SK-N-SH (cell line): Measurements from ENCODE around the gene PCDHA12. TPM values are rescaled to one million over a fixed set of nuclear protein-coding genes. Genes with fewer than 3 reads are reported as not detected.

ENCODE experiments used
- CTCF ChIA-PET: fragments of 300-600, 350-600 bp; formaldehyde crosslinking; extraction: SDS; loops from one replicate; lab custom pipeline; 2021; lab: Yijun Ruan, JAX
- POLR2A ChIA-PET: fragments of 350-600 bp; sonication (Branson Sonifier 250); formaldehyde crosslinking; extraction: SDS; loops from one replicate; lab custom pipeline; 2020; ENCODE audit warnings: antibody characterized with exemption, inconsistent platforms; lab: Yijun Ruan, JAX
- DNase-seq: peaks from one replicate; pipeline ENCODE4 v3.0.0; 2012
- H2AFZ ChIP-seq: fragments of 200-600 bp; sonication (generic); 2 replicates; pipeline ENCODE4 v1.8.1; 2016; ENCODE audit warnings: antibody characterized with exemption, mild to moderate bottlenecking, low read depth
- H3F3A ChIP-seq: fragments of 200-600 bp; sonication (generic); replicated peaks from 2 replicates; pipeline ENCODE3; 2016; ENCODE audit warnings: antibody characterized with exemption, mild to moderate bottlenecking; ENCODE audit not compliant: insufficient read depth
- H3K27ac ChIP-seq, 2 experiments: fragments of 200-500 bp in 1 of 2; fragments of 200-600 bp in 1 of 2; sonication (Bioruptor generic) in 1 of 2; sonication (generic), shearing (Covaris generic) in 1 of 2; 2 replicates each; pipeline versions ENCODE4 v1.5.1 to v1.6.1; 2014 to 2016; ENCODE audit warnings: low read depth in 2 of 2, inconsistent platforms in 1 of 2, low read length in 1 of 2, mild to moderate bottlenecking in 1 of 2, mixed read lengths in 1 of 2
- H3K27me3 ChIP-seq: fragments of 200-600 bp; sonication (generic), shearing (Covaris generic); 2 replicates; pipeline ENCODE4 v1.6.1; 2016; ENCODE audit warnings: mixed run types; ENCODE audit not compliant: insufficient read depth
- H3K36me3 ChIP-seq, 2 experiments: fragments of 200-500 bp in 1 of 2; fragments of 200-600 bp in 1 of 2; sonication (Bioruptor generic) in 1 of 2; sonication (generic) in 1 of 2; replicated peaks in 1 of 2; 2 replicates each; pipeline versions ENCODE3 to v1.5.1; 2014 to 2016; ENCODE audit warnings: low read length in 1 of 2, mild to moderate bottlenecking in 1 of 2; ENCODE audit not compliant: insufficient read depth in 2 of 2, control insufficient read depth in 1 of 2
- H3K4me1 ChIP-seq, 2 experiments: fragments of 200-500 bp in 1 of 2; fragments of 200-600 bp in 1 of 2; sonication (Bioruptor generic) in 1 of 2; sonication (generic), shearing (Covaris generic) in 1 of 2; 2 replicates each; pipeline versions ENCODE4 v1.5.1 to v1.6.1; 2014 to 2016; ENCODE audit warnings: low read depth in 1 of 2, low read length in 1 of 2, mixed run types in 1 of 2; ENCODE audit not compliant: insufficient read depth in 2 of 2, control insufficient read depth in 1 of 2
- H3K4me2 ChIP-seq: fragments of 200-600 bp; sonication (generic), shearing (Covaris generic); 2 replicates; pipeline ENCODE4 v1.6.1; 2017; ENCODE audit warnings: mixed run types
- H3K4me3 ChIP-seq, 2 experiments: fragments of 200-500 bp in 1 of 2; fragments of 200-600 bp in 1 of 2; sonication (Bioruptor generic) in 1 of 2; sonication (generic), shearing (Covaris generic) in 1 of 2; 2 replicates each; pipeline versions ENCODE4 v1.5.1 to v1.8.1; 2014 to 2016; ENCODE audit warnings: low read depth in 2 of 2, inconsistent platforms in 1 of 2, low read length in 1 of 2, mild to moderate bottlenecking in 1 of 2, mixed read lengths in 1 of 2, moderate library complexity in 1 of 2
- H3K79me2 ChIP-seq: fragments of 200-600 bp; sonication (generic); 2 replicates; pipeline ENCODE4 v1.8.1; 2017; ENCODE audit warnings: mild to moderate bottlenecking; ENCODE audit not compliant: insufficient read depth
- H3K9ac ChIP-seq: fragments of 200-600 bp; sonication (generic); 2 replicates; pipeline ENCODE4 v1.6.1; 2017; ENCODE audit warnings: mixed run types
- H3K9me2 ChIP-seq: fragments of 200-600 bp; sonication (generic); 2 replicates; pipeline ENCODE4 v1.6.1; 2017; ENCODE audit warnings: mixed run types
- H3K9me3 ChIP-seq: fragments of 200-600 bp; sonication (generic); 2 replicates; pipeline ENCODE4 v1.6.1; 2017; ENCODE audit warnings: mixed run types, mild to moderate bottlenecking, moderate library complexity
- H4K20me1 ChIP-seq: fragments of 200-600 bp; sonication (generic); 2 replicates; pipeline ENCODE4 v1.6.1; 2017; ENCODE audit warnings: mild to moderate bottlenecking, mixed run types; ENCODE audit not compliant: insufficient read depth
- EZH2phosphoT487 ChIP-seq: fragments of 200-600 bp; sonication (generic); IDR thresholded peaks from 2 replicates; pipeline ENCODE4 v1.6.1; 2017; ENCODE audit warnings: low read depth, mixed run types, mild to moderate bottlenecking, antibody characterized with exemption, moderate library complexity, borderline replicate concordance
- FOSL2 ChIP-seq: IDR thresholded peaks from 2 replicates; pipeline ENCODE4 v1.4.0; 2012; ENCODE audit warnings: low read depth, mild to moderate bottlenecking, moderate library complexity, borderline replicate concordance
- MAX ChIP-seq: IDR thresholded peaks from 2 replicates; pipeline ENCODE4 v1.4.0; 2012; ENCODE audit warnings: low read depth
- MEF2A ChIP-seq: IDR thresholded peaks from 2 replicates; pipeline ENCODE4 v1.4.0; 2012; ENCODE audit warnings: low read depth, borderline replicate concordance
- MXI1 ChIP-seq: IDR thresholded peaks from 2 replicates; pipeline ENCODE4 v1.6.1; 2012; ENCODE audit warnings: mild to moderate bottlenecking, low read depth, low read length, improper control_type of control experiment
- POLR2AphosphoS5 ChIP-seq: IDR thresholded peaks from 2 replicates; pipeline ENCODE4 v1.6.1; 2012; ENCODE audit warnings: low read depth, low read length
- RFX5 ChIP-seq: IDR thresholded peaks from 2 replicates; pipeline ENCODE4 v1.6.1; 2012; ENCODE audit warnings: mild to moderate bottlenecking, improper control_type of control experiment, low read length
- RXRA ChIP-seq: IDR thresholded peaks from 2 replicates; pipeline ENCODE4 v1.4.0; 2012; ENCODE audit warnings: low read depth, mild to moderate bottlenecking, borderline replicate concordance
- SIN3A ChIP-seq: IDR thresholded peaks from 2 replicates; pipeline ENCODE4 v1.6.1; 2012; ENCODE audit warnings: low read depth, mild to moderate bottlenecking, low read length, moderate library complexity, borderline replicate concordance
- TEAD4 ChIP-seq: IDR thresholded peaks from 2 replicates; pipeline ENCODE4 v1.4.0; 2012; ENCODE audit warnings: mild to moderate bottlenecking, borderline replicate concordance; ENCODE audit not compliant: insufficient read depth
- USF1 ChIP-seq: IDR thresholded peaks from 2 replicates; pipeline ENCODE4 v1.4.0; 2012; ENCODE audit warnings: low read depth, borderline replicate concordance
- YY1 ChIP-seq: IDR thresholded peaks from 2 replicates; pipeline ENCODE4 v1.4.0; 2012; ENCODE audit warnings: low read depth, mild to moderate bottlenecking
- WGBS: methylation state at CpG from one replicate; pipeline ENCODE4 v1.1.6; 2017; ENCODE audit warnings: low lambda C conversion rate; 5-methylcytosine and 5-hydroxymethylcytosine counted together
- polyA plus RNA-seq, 3 experiments: library from polyadenylated mRNA; depleted of rRNA; stranded (reverse); fragments of >200 nt; gene quantifications; 2 replicates each; pipeline ENCODE4 v1.2.3, GENCODE V29; 2012
- TF ChIP-seq, protein P1 (sequence below): fragments of 200-600 bp; sonication (generic); IDR thresholded peaks from 2 replicates; pipeline ENCODE4 v1.6.1; 2017; ENCODE audit warnings: antibody characterized with exemption, mild to moderate bottlenecking, moderate library complexity
- TF ChIP-seq, protein P2 (sequence below): IDR thresholded peaks from 2 replicates; pipeline ENCODE4 v1.4.0; 2012; ENCODE audit warnings: low read depth, borderline replicate concordance

The PCDHA12 gene
- polyA plus RNA-seq, 1 of the 3 experiments (the other 2 are of a cell fraction): 0.54 TPM

DNA sequence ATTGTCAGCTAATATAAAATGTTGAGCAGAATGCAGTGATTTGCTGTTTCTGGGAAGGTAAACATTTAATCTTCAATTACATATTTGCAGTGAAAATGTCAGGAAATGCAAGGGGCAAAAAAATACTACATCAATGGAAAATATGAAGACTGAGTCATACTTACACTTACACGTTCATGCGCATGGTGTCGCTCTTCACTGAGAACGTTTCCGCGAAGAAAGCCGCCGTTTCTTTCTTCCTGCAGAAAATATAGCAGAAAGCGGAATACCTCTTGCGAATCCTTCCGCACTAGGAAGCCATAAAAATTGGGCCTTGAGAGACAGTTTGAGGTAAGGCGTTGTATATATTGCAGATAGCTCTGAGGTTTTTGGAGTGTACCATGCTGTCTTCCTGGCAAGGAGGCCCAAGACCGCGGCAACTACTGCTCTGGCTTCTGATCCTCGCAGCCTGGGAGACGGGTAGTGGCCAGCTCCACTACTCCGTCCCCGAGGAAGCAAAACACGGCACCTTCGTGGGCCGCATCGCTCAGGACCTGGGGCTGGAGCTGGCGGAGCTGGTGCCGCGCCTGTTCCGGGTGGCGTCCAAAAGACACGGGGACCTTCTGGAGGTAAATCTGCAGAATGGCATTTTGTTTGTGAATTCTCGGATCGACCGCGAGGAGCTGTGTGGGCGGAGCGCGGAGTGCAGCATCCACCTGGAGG is 6.9 kb downstream of the PCDHA12 start, which contains the start of gene PCDHA13:
TSS of gene PCDHA13 (plus strand) at position 236 of the 702 bp plus-strand sequence. CDS start at position 381, 145 bp downstream.
- no peak for DNase-seq
- Histone ChIP-seq H3K36me3 (no peaks in the 10 kb centered on the region), H3K79me2 (no peaks in the 10 kb centered on the region), H2AFZ (no peak within 1 kb of the TSS), H3K4me1 (no peaks in the 10 kb centered on the region; a peak in 1 of 4 replicates), H4K20me1 (no peaks in the 10 kb centered on the region), H3K9me3 (no peaks in the 10 kb centered on the region; the same call in 1 of the 2 replicates), H3K4me3 (no peak within 1 kb of the TSS), H3K4me2 (no peak within 1 kb of the TSS), H3F3A (no peaks in the 10 kb centered on the region), H3K27ac (no peak within 1 kb of the TSS), H3K9me2 (no peaks in the 10 kb centered on the region), H3K9ac (no peak within 1 kb of the TSS), H3K27me3 (no peaks in the 10 kb centered on the region)
- POLR2A ChIA-PET: no interaction called here
- no peak for TF ChIP-seq SIN3A
- TF ChIP-seq, protein P1, sequence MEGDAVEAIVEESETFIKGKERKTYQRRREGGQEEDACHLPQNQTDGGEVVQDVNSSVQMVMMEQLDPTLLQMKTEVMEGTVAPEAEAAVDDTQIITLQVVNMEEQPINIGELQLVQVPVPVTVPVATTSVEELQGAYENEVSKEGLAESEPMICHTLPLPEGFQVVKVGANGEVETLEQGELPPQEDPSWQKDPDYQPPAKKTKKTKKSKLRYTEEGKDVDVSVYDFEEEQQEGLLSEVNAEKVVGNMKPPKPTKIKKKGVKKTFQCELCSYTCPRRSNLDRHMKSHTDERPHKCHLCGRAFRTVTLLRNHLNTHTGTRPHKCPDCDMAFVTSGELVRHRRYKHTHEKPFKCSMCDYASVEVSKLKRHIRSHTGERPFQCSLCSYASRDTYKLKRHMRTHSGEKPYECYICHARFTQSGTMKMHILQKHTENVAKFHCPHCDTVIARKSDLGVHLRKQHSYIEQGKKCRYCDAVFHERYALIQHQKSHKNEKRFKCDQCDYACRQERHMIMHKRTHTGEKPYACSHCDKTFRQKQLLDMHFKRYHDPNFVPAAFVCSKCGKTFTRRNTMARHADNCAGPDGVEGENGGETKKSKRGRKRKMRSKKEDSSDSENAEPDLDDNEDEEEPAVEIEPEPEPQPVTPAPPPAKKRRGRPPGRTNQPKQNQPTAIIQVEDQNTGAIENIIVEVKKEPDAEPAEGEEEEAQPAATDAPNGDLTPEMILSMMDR: no peak
- TF ChIP-seq POLR2AphosphoS5: no peak
- TF ChIP-seq, protein P2, sequence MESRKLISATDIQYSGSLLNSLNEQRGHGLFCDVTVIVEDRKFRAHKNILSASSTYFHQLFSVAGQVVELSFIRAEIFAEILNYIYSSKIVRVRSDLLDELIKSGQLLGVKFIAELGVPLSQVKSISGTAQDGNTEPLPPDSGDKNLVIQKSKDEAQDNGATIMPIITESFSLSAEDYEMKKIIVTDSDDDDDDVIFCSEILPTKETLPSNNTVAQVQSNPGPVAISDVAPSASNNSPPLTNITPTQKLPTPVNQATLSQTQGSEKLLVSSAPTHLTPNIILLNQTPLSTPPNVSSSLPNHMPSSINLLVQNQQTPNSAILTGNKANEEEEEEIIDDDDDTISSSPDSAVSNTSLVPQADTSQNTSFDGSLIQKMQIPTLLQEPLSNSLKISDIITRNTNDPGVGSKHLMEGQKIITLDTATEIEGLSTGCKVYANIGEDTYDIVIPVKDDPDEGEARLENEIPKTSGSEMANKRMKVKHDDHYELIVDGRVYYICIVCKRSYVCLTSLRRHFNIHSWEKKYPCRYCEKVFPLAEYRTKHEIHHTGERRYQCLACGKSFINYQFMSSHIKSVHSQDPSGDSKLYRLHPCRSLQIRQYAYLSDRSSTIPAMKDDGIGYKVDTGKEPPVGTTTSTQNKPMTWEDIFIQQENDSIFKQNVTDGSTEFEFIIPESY: no peak
- TF ChIP-seq EZH2phosphoT487: no peak
- no peak for TF ChIP-seq FOSL2
- no peak for TF ChIP-seq MEF2A
- TF ChIP-seq TEAD4: no peak
- TF ChIP-seq USF1: no peak
- TF ChIP-seq MXI1: no peak
- TF ChIP-seq RFX5: no peak
- no peak for TF ChIP-seq RXRA
- TF ChIP-seq MAX: no peak
- no peak for TF ChIP-seq YY1
- CTCF ChIA-PET: interaction anchor here (0.9 to 3.8 kb wide), 4 partner anchors 17 to 158 kb away, joined by 3 to 20 read pairs (median 4); partner anchors contain the start of gene PCDHAC1
- 90% methylated on average over 26 of the region's 35 CpGs for WGBS
